Epithelial cell of esophagus (primary cell): ENCODE results near the gene EML5.

ENCODE experiments used
- DNase-seq: peaks from one replicate; pipeline ENCODE4 v3.0.0; 2010; ENCODE audit warnings: low read depth
- H3K4me3 ChIP-seq: 2 replicates; pipeline ENCODE4 v1.5.1; 2011; ENCODE audit warnings: mild to moderate bottlenecking, low read length, control low read depth
- CTCF ChIP-seq: IDR thresholded peaks from 2 replicates; pipeline ENCODE4 v1.5.1; 2011; ENCODE audit warnings: low read depth, mild to moderate bottlenecking, low read length, control low read depth, inconsistent platforms; ENCODE audit not compliant: insufficient read depth; ENCODE audit errors: missing control alignments

The EML5 gene

GRCh38 chr14:88618476-88618875 lies 174.3 kb downstream of the EML5 start:
- DNase-seq: no peak
- H3K4me3 ChIP-seq: no peak overlapping the region
- TF ChIP-seq CTCF: no peak

DNA sequence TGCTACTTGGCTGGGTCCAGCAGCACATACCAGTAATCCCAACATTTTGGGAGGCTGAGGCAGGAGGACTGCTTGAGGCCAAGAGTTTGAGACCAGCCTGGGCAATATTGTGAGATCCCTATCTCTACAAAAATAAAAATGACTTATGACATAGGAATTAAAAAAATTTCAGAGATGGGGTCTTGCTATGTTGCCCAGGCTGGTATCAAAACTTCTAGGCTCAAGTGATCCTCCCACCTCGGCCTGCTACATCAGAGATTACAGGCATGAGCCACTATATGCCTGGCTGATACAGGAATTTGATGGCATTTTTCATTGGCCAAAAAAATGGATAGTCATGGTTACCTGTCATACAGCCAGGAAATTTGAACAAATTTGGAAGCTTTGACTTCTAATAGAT lies 175.3 kb downstream of the EML5 start:
- H3K4me3 ChIP-seq: no peak overlapping the region
- no peak for DNase-seq
- no peak for TF ChIP-seq CTCF

GRCh38 chr14:88616697-88617096 lies 176.1 kb downstream of the EML5 start:
- DNase-seq: peak; percentile 94
- TF ChIP-seq CTCF: no peak
- H3K4me3 ChIP-seq: no peak overlapping the region

GRCh38 chr14:88614218-88614907 lies 178.4 kb downstream of the EML5 start:
- H3K4me3 ChIP-seq: no peak overlapping the region
- no peak for TF ChIP-seq CTCF
- peak; percentile 58 for DNase-seq

DNA sequence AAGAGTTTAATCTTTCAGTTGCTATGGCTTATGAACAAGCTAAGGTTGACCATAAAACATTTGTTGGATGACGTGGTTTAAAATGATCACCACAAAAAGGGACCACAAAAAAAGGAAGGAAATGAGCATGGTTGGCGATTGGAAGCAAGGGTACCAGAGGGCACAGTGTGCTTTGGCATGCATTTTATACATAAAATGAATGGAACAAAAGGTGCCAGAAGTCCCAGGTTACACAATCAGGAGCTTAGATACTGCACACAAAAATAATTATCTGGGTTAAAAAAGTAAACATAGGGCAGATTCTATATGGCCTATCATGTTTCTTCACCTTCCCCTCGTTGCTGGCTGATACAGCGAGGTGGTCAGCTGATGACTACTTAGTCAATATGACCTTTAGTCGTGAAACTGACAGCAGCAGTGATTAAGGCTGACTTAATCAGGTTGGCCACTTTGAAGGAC lies 179.2 kb downstream of the EML5 start:
- no peak for TF ChIP-seq CTCF

DNA sequence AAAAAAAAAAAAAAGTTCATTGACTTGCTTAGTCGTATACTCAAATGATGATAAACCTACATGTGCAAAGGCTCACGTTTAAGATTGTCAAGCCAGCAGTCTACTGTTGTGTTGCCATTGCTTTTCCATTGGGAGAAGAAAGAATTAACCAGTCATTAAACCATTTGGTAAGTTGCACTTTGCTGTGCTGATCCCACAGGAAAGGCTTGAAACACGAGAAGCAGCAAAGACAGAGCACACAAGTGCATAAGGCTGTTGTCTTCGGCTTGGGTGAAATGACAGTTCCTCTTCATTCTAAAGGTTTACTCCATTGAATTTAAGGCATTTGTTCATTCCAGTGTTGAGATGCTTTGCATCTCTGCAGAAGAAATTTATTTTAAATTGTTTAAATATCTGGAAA lies 179.8 kb downstream of the EML5 start:
- H3K4me3 ChIP-seq: no peak overlapping the region
- TF ChIP-seq CTCF: no peak
- DNase-seq: no peak

More for the DNA sequence above, 179.2 kb downstream of the EML5 start:
- no peak overlapping the region for H3K4me3 ChIP-seq
- peak; percentile 53 for DNase-seq

DNA sequence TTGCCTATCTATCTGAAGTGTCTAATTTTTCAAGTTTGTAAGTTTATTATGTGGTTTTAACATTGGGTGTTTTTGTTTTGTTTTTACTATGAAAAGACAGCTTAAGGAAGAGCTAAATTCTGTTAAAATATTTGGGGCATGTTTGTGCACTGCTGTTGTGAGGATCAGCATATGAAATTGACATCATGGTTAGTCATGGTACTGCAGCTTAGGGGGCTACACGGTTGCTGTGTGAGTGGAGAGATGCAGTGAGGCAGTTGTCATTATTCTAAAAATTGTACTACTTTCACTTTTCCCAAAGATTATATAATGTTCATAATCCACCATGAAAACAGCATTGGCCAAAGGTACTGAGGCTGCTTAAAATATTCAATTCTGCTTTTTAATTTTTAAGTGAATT lies 180.9 kb downstream of the EML5 start:
- H3K4me3 ChIP-seq: no peak overlapping the region
- no peak for TF ChIP-seq CTCF
- no peak for DNase-seq
